RCC 7860 (cell line): ENCODE data around the gene NUBPL.
"Not testable (repeated sequence)": the region's sequence is repeated elsewhere in the genome, so short reads cannot be mapped to it uniquely, and the experiment has no call there.

Experiments used
- DNase-seq: peaks from one replicate; pipeline ENCODE4 v3.0.0-alpha.2; 2015; ENCODE audit warnings: low spot score
- FAIRE-seq: peaks from 2 replicates; lab custom pipeline; 2012; peaks lifted over from hg19 to GRCh38; lab: Jason Lieb, UNC

Gene NUBPL

GRCh38 chr14:31576949-31577348 lies 15.7 kb downstream of the NUBPL start:
- no peak for DNase-seq
- FAIRE-seq: no peak

- FAIRE-seq: no peak
- DNase-seq: no peak
Observed at GRCh38 chr14:31578266-31578665, 17.1 kb downstream of the NUBPL start.

GRCh38 chr14:31578792-31579501 lies 17.7 kb downstream of the NUBPL start:
- no peak for DNase-seq
- no peak for FAIRE-seq

GRCh38 chr14:31580234-31580633 lies 19.0 kb downstream of the NUBPL start:
- no peak for DNase-seq

DNA sequence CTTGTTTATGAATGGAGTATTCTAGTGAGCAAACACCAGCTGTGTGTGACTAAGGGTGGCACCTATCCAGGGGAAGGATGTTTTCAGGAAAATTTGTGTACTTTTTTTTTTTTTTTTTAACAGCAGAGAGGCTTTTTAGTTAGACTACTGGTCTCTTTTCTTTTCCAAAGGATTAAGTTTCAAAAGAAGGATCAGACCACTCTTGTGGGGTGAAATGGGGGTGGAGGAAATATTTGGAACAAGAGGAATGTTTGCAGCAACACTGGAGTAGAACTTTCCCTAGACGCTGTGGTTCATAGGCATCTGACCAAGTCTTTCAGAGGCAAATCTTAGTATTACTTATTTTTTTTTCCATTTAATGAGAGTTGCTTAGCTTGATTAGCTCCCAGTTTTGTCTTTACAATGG lies 21.1 kb downstream of the NUBPL start:
- DNase-seq: no peak
- no peak for FAIRE-seq

More at GRCh38 chr14:31580234-31580633, 19.0 kb downstream of the NUBPL start:
- no peak for FAIRE-seq

DNA sequence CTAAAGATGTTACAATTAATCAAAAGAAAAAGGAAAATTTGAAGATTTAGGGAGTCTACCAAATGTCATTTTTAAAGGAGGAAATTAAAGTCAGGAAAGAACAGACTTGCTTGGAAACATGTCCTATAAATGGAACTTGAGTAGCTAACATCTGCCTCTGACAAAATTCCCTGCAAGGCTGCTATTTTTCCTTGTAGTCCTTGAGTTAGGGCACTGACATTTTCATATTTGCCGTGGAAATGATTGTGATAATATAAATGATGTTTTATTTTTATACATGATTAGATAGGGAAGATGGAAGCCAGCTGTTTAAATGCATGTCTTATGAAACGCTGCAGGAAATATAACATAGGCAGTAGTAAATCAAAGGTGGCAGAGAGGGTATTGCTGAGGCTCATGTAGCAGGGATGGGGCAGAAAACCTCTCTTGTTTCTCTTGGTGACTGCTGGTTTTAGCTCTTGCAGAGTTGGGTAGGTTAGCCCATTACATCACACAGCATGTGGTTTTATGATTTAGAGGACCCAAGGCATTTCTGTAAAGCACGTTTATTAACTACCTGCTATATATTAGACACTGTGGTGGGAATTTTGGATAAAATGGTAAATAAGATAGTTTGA lies 21.7 kb downstream of the NUBPL start:
- no peak for FAIRE-seq
- no peak for DNase-seq

DNA sequence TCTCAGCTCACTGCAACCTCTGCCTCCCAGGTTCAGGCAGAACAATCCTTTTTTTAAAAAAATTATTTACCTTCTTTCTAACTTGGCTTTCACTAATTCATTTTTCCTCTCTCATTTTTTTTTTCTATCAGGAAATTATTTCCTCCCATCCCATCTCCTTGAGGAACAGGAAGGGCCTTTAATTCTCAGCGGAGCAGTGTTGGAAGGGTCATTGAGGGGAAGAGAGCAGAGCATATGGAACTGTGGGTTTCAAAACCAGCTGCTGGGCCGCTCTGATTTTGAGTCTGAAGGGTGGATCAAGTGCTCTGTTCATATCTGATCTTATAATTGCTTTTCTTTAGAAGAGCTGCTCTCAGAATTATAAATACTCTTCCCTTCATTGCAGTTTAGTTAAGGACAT lies 29.0 kb downstream of the NUBPL start:
- FAIRE-seq (no peak), DNase-seq (no peak)

DNA sequence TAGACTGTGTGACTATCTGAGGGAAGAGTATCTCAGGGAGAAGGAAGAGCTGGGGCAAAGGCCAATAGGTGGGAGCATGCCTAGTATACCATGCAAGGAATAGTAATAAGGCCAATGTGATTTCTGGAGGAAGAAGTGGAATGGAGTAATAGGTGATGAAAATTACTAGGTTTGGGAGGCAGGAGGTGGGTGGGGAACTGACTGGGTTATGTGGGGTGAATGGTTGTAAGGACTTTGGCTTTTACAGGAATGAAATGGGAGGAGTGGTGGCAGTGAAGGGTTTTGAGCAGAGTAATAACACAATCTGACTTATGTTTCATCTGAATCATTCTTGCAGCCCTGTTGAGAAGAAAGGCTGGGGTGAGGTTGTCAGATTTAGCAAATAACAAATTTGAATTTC lies 30.9 kb downstream of the NUBPL start:
- FAIRE-seq: no peak

DNA sequence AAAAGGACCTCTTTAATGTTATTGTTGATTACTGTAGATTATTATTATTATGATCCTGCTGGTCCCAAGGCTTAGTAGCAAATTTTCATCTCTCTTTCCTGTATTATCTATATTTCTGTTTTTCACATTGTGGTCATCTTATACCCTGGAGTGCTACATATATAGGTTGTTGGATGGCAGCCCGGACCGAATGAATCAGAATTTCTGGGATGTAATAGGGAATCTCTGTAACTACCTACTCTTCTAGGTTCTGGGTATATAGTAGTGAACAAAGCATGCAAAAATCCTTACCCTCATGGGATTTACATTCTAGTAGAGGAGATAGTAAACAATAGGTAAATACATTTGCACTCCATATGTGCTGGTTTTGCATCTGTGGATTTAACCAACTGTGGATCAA lies 31.4 kb downstream of the NUBPL start:
- no peak for FAIRE-seq
- DNase-seq: no peak

More for the DNA sequence above, 30.9 kb downstream of the NUBPL start:
- no peak for DNase-seq

GRCh38 chr14:31596342-31597095 lies 35.3 kb downstream of the NUBPL start:
- DNase-seq: no peak
- FAIRE-seq: no peak

GRCh38 chr14:31605702-31606101 lies 44.5 kb downstream of the NUBPL start:
- FAIRE-seq: no peak
- DNase-seq: no peak

DNA sequence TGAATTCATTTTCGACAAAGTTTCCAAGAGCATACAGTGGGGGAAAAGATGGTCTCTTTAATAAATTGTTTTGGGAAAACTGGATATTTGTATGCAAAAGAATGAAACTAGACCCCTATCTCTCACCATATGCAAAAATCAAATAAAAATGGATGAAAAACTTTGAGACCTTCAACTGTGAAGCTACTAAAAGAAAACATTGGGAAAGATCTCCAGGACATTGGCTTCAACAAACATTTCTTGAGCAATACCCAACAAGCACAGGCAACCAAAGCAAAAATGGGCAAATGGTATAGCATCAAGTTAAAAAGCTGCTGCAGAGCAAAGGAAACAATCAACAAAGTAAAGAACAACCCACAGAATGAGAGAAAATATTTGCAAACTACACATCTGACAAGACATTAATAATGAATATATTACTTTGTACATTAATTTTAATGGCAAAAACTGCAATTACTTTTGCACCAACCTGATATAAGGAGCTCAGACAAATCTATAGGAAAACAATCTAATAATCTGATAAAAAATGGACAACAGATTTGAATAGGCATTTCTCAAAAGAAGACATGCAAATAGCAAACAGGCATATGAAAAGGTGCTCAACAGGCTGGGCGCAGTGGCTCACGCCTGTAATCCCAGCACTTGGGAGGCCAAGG lies 50.7 kb downstream of the NUBPL start:
- DNase-seq (no peak), FAIRE-seq (no peak)

GRCh38 chr14:31613188-31613587 lies 52.0 kb downstream of the NUBPL start:
- FAIRE-seq: no peak
- DNase-seq: no peak

DNA sequence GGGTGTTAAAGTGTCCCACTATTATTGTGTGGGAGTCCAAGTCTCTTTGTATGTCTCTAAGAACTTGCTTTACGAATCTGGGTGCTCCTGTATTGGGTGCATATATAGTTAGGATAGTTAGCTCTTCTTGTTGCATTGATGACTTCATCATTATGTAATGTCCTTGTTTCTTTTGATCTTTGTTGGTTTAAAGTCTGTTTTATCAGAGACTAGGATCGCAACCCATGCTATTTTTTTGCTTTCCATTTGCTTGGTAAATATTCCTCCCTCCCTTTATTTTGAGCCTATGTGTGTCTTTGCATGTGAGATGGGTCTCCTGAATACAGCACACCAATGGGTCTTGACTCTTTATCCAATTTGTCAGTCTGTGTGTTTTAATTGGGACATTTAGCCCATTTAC lies 57.7 kb downstream of the NUBPL start:
- not testable (repeated sequence) for DNase-seq, FAIRE-seq

- DNase-seq (no peak), FAIRE-seq (no peak)
Observed at GRCh38 chr14:31619440-31619839, 58.2 kb downstream of the NUBPL start.

DNA sequence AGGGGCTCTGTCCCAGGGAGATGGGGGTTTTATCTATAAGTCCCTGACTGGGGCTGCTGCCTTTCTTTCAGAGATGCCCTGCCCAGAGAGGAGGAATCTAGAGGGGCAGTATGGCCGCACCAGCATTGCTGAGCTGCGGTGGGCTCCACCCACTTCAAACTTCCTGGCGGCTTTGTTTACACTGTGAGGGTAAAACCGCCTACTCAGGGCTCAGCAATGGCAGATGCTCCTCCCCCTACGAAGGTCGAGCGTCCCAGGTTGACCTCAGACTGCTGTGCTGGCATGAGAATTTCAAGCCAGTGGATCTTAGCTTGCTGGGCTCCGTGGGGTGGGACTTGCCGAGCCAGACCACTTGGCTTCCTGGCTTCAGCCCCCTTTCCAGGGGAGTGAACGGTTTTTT lies 59.7 kb downstream of the NUBPL start:
- FAIRE-seq: not testable (repeated sequence)

DNA sequence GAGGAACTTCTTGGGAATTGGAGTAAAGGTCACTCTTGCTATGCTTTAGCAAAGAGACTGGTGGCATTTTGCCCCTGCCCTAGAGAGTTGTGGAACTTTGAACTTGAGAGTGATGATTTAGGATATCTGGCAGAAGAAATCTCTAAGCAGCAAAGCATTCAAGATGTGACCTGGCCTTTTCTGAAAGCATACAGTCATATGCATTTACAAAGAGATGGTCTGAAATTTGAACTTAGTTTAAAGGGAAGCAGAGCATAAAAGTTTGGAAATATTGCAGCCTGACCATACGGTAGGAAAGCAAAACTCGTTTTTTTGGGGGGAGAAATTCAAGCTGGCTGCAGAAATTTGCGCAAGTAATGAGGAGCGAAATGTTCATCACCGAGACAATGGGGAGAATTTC lies 60.9 kb downstream of the NUBPL start:
- FAIRE-seq: no peak
- no peak for DNase-seq

More for the DNA sequence above, 59.7 kb downstream of the NUBPL start:
- DNase-seq: not testable (repeated sequence)

GRCh38 chr14:31652900-31653299 lies 91.7 kb downstream of the NUBPL start:
- not testable (repeated sequence) for DNase-seq, FAIRE-seq

GRCh38 chr14:31657917-31658316 lies 96.7 kb downstream of the NUBPL start:
- FAIRE-seq (no peak), DNase-seq (no peak)

- FAIRE-seq (no peak), DNase-seq (no peak)
Observed at GRCh38 chr14:31659278-31659677, 98.1 kb downstream of the NUBPL start.

GRCh38 chr14:31660191-31660590 lies 99.0 kb downstream of the NUBPL start:
- FAIRE-seq (no peak), DNase-seq (no peak)
